Uterus (tissue), 2 donors: Measurements from ENCODE around the gene HLCS.

ENCODE experiments used
- POLR2A ChIP-seq, 2 donors: fragments of 450-650 bp; IDR thresholded peaks; one replicate each; pipeline ENCODE4 v1.6.1; 2016; ENCODE audit warnings: antibody characterized with exemption in 2 of 2, mild to moderate bottlenecking in 1 of 2, moderate library complexity in 1 of 2
- TF ChIP-seq, protein P1 (sequence below), 4 experiments: fragments of 200-600 bp in 2 of 4; fragments of 450-650 bp in 2 of 4; sonication (generic) in 2 of 4; IDR thresholded peaks; one replicate each; pipeline ENCODE4 v1.5.1; 2016 to 2019; ENCODE audit warnings: antibody characterized with exemption in 4 of 4, mild to moderate bottlenecking in 2 of 4, moderate library complexity in 1 of 4

DNA sequence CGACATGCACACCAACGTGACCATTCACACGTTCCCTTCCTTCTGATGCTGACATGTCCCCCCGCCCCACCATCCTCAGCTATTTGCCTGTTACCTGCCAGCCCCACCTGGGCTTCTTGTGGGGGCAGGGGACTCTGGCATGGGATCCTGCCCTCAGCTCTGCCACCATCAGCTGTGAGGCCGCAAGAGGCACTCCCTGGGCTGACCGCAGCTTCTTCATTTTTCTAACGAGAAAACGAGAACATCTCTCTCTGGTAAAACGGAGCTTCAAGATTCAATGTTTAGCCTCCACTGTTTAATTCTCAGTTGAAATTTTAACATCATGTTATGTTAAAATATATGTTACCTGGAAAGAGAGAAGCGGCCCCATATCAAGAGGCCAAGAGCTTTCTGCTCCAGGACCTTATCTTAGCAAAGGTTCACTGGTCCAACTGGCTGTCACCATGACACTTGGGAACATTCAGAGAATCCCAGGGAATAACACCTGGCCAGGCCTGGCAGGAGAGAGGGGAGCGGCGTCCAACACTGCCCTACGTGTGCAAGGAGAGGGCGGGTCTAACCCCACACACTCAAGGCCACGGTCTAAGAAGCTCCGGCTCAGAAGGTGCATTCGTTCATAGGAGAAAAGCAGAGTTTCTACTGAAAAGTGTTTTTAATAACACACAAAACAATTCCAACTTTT lies 51.3 kb downstream of the HLCS start:
- TF ChIP-seq, protein P1, sequence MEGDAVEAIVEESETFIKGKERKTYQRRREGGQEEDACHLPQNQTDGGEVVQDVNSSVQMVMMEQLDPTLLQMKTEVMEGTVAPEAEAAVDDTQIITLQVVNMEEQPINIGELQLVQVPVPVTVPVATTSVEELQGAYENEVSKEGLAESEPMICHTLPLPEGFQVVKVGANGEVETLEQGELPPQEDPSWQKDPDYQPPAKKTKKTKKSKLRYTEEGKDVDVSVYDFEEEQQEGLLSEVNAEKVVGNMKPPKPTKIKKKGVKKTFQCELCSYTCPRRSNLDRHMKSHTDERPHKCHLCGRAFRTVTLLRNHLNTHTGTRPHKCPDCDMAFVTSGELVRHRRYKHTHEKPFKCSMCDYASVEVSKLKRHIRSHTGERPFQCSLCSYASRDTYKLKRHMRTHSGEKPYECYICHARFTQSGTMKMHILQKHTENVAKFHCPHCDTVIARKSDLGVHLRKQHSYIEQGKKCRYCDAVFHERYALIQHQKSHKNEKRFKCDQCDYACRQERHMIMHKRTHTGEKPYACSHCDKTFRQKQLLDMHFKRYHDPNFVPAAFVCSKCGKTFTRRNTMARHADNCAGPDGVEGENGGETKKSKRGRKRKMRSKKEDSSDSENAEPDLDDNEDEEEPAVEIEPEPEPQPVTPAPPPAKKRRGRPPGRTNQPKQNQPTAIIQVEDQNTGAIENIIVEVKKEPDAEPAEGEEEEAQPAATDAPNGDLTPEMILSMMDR (IDR thresholded peaks at IDR 0.05): no peak
- no peak for TF ChIP-seq POLR2A (IDR thresholded peaks at IDR 0.05)
